ENCODE results near the gene CEPT1. TPM values are rescaled to one million over a fixed set of nuclear protein-coding genes. Genes with fewer than 3 reads are reported as not detected.
A peak's percentile ranks its signal among the peaks of the same experiment; 100 is the strongest.

Gene CEPT1
- total RNA-seq, 3 donors from 2014 or later, result 24.1 to 33.5 (median 31.5) TPM

DNA sequence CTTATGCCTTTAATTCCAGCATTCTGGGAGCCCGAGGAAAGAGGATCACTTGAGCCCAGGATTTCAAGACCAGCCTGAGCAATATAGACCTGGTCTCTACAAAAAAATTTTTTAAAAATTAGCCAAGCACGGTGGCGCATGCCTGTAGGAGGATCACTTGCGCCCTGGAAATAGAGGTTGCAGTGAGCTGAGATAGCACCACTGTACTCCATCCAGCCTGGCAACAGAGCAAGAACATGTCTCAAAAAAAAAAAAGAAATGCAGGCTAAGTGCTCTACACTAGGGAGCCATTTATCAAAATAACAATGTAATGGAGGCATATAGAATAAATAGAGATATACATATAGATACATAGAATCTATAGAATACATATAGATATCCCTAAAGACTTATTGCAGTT is 23.3 kb downstream of the CEPT1 start:
- DNase-seq, result no peak
- peaks cover 7% of the 10 kb centered on the region for H3K4me1 Mint-ChIP-seq (ENCODE audit: low read depth)
- H3K4me3 Mint-ChIP-seq, result no peak overlapping the region
- no peaks in the 10 kb centered on the region for H3K27me3 Mint-ChIP-seq (ENCODE audit: low read depth)
- ATAC-seq, result no peak
- no peaks in the 10 kb centered on the region for H3K9me3 Mint-ChIP-seq
- peaks cover 39% of the 10 kb centered on the region for H3K36me3 Mint-ChIP-seq (ENCODE audit: insufficient read depth)

DNA sequence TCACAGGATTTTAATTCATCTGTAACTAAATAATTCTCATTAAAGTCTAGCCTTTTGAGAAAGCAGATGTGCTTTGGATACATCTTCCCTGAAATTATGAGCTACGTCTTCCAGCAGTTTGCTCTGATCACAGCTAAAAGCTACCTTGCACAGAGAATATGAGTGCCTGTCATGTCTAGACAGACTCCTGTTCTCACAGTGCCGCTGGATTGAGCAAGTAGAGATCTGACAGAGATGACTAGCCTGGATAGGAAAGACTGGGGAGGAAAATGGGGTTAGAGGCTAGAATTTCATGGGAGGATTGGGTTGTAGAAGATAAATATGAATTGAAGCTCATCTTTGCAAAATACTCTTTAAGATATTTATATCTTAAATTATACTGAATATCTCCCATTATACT is 24.1 kb downstream of the CEPT1 start:
- Mint-ChIP-seq H3K36me3 (ENCODE audit: insufficient read depth) (peaks cover 44% of the 10 kb centered on the region), H3K4me3 (no peak overlapping the region), H3K9me3 (no peaks in the 10 kb centered on the region), H3K27me3 (ENCODE audit: low read depth) (no peaks in the 10 kb centered on the region), H3K4me1 (ENCODE audit: low read depth) (peaks cover 5% of the 10 kb centered on the region)
- ATAC-seq, result no peak
- no peak for DNase-seq

DNA sequence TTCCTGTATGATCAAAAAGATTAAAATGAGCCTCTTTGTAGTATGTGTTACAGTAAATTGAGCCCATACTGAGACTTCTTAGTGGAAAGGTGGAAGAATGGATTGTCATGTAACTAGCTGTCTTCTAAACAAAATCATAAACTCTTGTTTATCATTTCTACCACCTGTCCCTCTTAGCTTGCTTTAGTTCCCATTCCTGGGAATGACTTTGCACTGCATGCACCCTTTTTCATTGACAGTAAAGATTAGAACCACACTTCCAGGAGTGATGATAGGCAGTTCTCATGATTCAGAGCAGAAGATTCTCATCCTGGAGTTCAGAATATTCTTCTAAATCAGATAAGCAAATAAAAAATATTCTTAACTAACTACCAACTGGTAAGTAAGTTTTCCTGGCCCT is 32.4 kb downstream of the CEPT1 start:
- Mint-ChIP-seq H3K4me3 (no peak overlapping the region), H3K4me1 (ENCODE audit: low read depth) (peaks cover 21% of the 10 kb centered on the region)

DNA sequence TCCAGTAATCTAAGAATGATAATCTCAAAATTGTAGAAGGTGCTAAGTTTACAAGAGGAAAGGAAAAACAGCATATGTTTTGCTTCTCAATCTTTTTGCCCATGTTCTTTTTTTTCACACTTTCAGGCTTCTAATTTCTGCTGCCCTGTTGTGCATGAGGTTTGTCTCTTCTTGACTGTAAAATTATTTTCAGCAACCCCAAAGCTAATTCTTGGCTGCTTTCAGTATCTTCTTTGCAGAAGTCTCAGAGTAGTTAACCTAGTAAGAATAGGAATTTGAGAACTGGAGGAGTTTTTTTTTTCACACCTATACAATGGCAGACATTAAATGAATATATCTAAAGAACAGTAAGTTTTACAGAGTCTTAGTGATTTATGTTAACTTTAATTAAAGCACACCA is 34.0 kb downstream of the CEPT1 start:
- Mint-ChIP-seq H3K27me3 (ENCODE audit: low read depth) (no peaks in the 10 kb centered on the region), H3K9me3 (no peaks in the 10 kb centered on the region), H3K36me3 (ENCODE audit: insufficient read depth) (peaks cover 21% of the 10 kb centered on the region), H3K4me3 (no peak overlapping the region), H3K4me1 (ENCODE audit: low read depth) (peaks cover 23% of the 10 kb centered on the region)
- no peak for ATAC-seq
- no peak for DNase-seq

More for the DNA sequence above, 32.4 kb downstream of the CEPT1 start:
- no peaks in the 10 kb centered on the region for H3K27me3 Mint-ChIP-seq (ENCODE audit: low read depth)
- H3K36me3 Mint-ChIP-seq (ENCODE audit: insufficient read depth), result peaks cover 29% of the 10 kb centered on the region
- DNase-seq (no peak), ATAC-seq (no peak)
- no peaks in the 10 kb centered on the region for H3K9me3 Mint-ChIP-seq

- ATAC-seq, result no peak
Observed at GRCh38 chr1:111175349-111175748, 35.3 kb downstream of the CEPT1 start.

GRCh38 chr1:111176678-111177077 is 36.7 kb downstream of the CEPT1 start:
- H3K36me3 Mint-ChIP-seq (ENCODE audit: insufficient read depth), result peaks cover 29% of the 10 kb centered on the region
- no peaks in the 10 kb centered on the region for H3K27me3 Mint-ChIP-seq (ENCODE audit: low read depth)
- no peak overlapping the region for H3K4me3 Mint-ChIP-seq
- no peak for DNase-seq
- ATAC-seq, result no peak
- no peaks in the 10 kb centered on the region for H3K9me3 Mint-ChIP-seq
- peaks cover 42% of the 10 kb centered on the region for H3K4me1 Mint-ChIP-seq (ENCODE audit: low read depth)

More at GRCh38 chr1:111175349-111175748, 35.3 kb downstream of the CEPT1 start:
- no peak for DNase-seq
- Mint-ChIP-seq H3K9me3 (no peaks in the 10 kb centered on the region), H3K36me3 (ENCODE audit: insufficient read depth) (peaks cover 26% of the 10 kb centered on the region), H3K4me3 (no peak overlapping the region), H3K4me1 (ENCODE audit: low read depth) (peaks cover 35% of the 10 kb centered on the region), H3K27me3 (ENCODE audit: low read depth) (no peaks in the 10 kb centered on the region)

GRCh38 chr1:111179968-111180533 is 40.0 kb downstream of the CEPT1 start:
- no peak for ATAC-seq
- H3K4me3 Mint-ChIP-seq, result no peak overlapping the region
- peaks cover 46% of the 10 kb centered on the region for H3K4me1 Mint-ChIP-seq (ENCODE audit: low read depth)

DNA sequence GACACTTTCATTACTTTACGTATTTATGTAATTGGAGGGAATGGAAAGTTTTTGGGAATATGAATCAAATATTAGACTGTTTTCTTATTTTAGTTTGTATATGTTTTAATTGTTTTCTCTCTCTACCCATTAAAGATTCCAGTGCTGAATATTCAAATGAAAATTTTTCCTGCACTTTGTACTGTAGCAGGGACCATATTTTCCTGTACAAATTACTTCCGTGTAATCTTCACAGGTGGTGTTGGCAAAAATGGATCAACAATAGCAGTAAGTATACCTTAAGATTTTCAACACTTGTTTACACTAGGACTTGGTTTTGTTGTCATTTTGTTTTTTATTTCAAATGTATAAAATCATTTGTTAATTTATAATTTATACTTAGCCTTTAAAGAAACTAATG is 42.0 kb downstream of the CEPT1 start:
- Mint-ChIP-seq H3K4me3 (no peak overlapping the region), H3K36me3 (ENCODE audit: insufficient read depth) (peaks cover 49% of the 10 kb centered on the region), H3K27me3 (ENCODE audit: low read depth) (no peaks in the 10 kb centered on the region), H3K4me1 (ENCODE audit: low read depth) (peaks cover 63% of the 10 kb centered on the region), H3K9me3 (no peaks in the 10 kb centered on the region)
- DNase-seq, result no peak
- ATAC-seq, result no peak

More at GRCh38 chr1:111179968-111180533, 40.0 kb downstream of the CEPT1 start:
- H3K27me3 Mint-ChIP-seq (ENCODE audit: low read depth), result no peaks in the 10 kb centered on the region
- DNase-seq, result no peak
- no peaks in the 10 kb centered on the region for H3K9me3 Mint-ChIP-seq
- H3K36me3 Mint-ChIP-seq (ENCODE audit: insufficient read depth), result peaks cover 38% of the 10 kb centered on the region

GRCh38 chr1:111183308-111184069 is 43.5 kb downstream of the CEPT1 start:
- Mint-ChIP-seq H3K4me3 (no peak overlapping the region), H3K27me3 (ENCODE audit: low read depth) (no peaks in the 10 kb centered on the region), H3K9me3 (no peaks in the 10 kb centered on the region), H3K36me3 (ENCODE audit: insufficient read depth) (peaks cover 59% of the 10 kb centered on the region), H3K4me1 (ENCODE audit: low read depth) (peaks cover 76% of the 10 kb centered on the region)
- DNase-seq (no peak), ATAC-seq (no peak)

- DNase-seq (no peak), ATAC-seq (no peak)
- no peak overlapping the region for H3K4me3 Mint-ChIP-seq
- peaks cover 78% of the 10 kb centered on the region for H3K4me1 Mint-ChIP-seq (ENCODE audit: low read depth)
- H3K36me3 Mint-ChIP-seq (ENCODE audit: insufficient read depth), result peaks cover 65% of the 10 kb centered on the region
- H3K9me3 Mint-ChIP-seq, result no peaks in the 10 kb centered on the region
- no peaks in the 10 kb centered on the region for H3K27me3 Mint-ChIP-seq (ENCODE audit: low read depth)
Observed at GRCh38 chr1:111184663-111185062, 44.6 kb downstream of the CEPT1 start.

- H3K4me3 Mint-ChIP-seq, result no peak overlapping the region
- ATAC-seq (no peak), DNase-seq (no peak)
- H3K27me3 Mint-ChIP-seq (ENCODE audit: low read depth), result no peaks in the 10 kb centered on the region
- H3K36me3 Mint-ChIP-seq (ENCODE audit: insufficient read depth), result peaks cover 92% of the 10 kb centered on the region
- no peaks in the 10 kb centered on the region for H3K9me3 Mint-ChIP-seq
- H3K4me1 Mint-ChIP-seq (ENCODE audit: low read depth), result peaks cover 95% of the 10 kb centered on the region
Observed at GRCh38 chr1:111190931-111191451, 51.0 kb downstream of the CEPT1 start.

- no peak for DNase-seq
- Mint-ChIP-seq H3K4me3 (no peak overlapping the region), H3K36me3 (ENCODE audit: insufficient read depth) (peaks cover 94% of the 10 kb centered on the region), H3K9me3 (no peaks in the 10 kb centered on the region), H3K4me1 (ENCODE audit: low read depth) (peaks cover 95% of the 10 kb centered on the region), H3K27me3 (ENCODE audit: low read depth) (no peaks in the 10 kb centered on the region)
- no peak for ATAC-seq
Observed at GRCh38 chr1:111191496-111191895, 51.5 kb downstream of the CEPT1 start.

GRCh38 chr1:111192074-111192473 is 52.1 kb downstream of the CEPT1 start:
- no peak overlapping the region for H3K4me3 Mint-ChIP-seq

DNA sequence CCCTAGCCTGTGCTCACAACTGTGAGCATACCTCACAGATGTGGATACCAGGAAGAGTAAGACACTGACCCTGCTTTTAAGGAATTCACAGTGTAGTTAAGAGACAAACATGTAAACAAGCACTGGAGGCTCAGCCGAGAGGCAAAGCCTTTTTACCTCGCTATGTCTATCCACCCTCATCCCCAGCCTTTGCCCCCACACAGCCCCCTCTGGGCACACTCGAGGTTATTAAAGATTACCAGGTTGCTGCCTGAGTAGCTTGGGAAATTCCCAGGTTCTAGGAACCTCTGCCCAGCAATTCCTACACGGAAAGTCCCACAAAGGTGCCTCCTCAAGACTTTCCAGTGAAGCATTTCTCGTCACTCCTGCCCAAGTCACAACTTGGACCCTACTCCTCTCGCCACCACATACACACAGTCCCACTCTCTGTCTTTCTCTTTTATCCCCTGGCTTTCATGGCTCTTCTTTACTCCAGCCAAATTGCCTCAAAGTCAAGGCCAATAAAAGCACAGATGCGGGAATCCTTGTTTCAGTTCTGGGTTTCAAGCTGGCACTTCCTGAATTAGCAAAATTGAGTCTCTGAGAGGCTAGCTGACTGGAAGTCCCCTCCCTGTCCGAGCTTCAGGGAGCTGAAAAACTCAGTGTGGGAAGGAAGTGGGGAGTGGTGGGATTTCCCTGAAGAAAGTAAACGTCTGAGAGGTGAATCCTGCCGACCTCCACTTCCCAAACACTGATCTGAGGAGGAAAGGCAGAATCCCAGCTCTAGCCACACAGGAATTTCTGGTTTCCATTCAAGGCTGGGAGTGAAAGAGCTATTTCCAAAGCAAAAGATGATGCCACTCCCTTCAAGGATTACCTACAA is 52.9 kb downstream of the CEPT1 start:
- peaks cover 97% of the 10 kb centered on the region for H3K4me1 Mint-ChIP-seq (ENCODE audit: low read depth)
- no peak for DNase-seq
- peak in 1 of 2 donors; percentile 12 for ATAC-seq
- no peaks in the 10 kb centered on the region for H3K9me3 Mint-ChIP-seq
- peaks cover 94% of the 10 kb centered on the region for H3K36me3 Mint-ChIP-seq (ENCODE audit: insufficient read depth)
- no peaks in the 10 kb centered on the region for H3K27me3 Mint-ChIP-seq (ENCODE audit: low read depth)
- peak overlapping the region; percentile 39 for H3K4me3 Mint-ChIP-seq

More at GRCh38 chr1:111192074-111192473, 52.1 kb downstream of the CEPT1 start:
- H3K36me3 Mint-ChIP-seq (ENCODE audit: insufficient read depth), result peaks cover 93% of the 10 kb centered on the region
- H3K4me1 Mint-ChIP-seq (ENCODE audit: low read depth), result peaks cover 95% of the 10 kb centered on the region
- DNase-seq (no peak), ATAC-seq (no peak)
- H3K27me3 Mint-ChIP-seq (ENCODE audit: low read depth), result no peaks in the 10 kb centered on the region
- no peaks in the 10 kb centered on the region for H3K9me3 Mint-ChIP-seq

Measured in activated T-cell treated with anti-CD3 and anti-CD28 coated beads, Interleukin-2, amount 50 U/mL, for 4 hours (primary cell).